Left hindlimb (tissue), 1 donor: ENCODE results near the gene NEU1.
"Not testable (repeated sequence)": the region's sequence is repeated elsewhere in the genome, so short reads cannot be mapped to it uniquely, and the experiment has no call there.

ENCODE experiments used
- DNase-seq: peaks from one replicate; pipeline ENCODE4 v3.0.0-alpha.2; 2018

The NEU1 gene

DNA sequence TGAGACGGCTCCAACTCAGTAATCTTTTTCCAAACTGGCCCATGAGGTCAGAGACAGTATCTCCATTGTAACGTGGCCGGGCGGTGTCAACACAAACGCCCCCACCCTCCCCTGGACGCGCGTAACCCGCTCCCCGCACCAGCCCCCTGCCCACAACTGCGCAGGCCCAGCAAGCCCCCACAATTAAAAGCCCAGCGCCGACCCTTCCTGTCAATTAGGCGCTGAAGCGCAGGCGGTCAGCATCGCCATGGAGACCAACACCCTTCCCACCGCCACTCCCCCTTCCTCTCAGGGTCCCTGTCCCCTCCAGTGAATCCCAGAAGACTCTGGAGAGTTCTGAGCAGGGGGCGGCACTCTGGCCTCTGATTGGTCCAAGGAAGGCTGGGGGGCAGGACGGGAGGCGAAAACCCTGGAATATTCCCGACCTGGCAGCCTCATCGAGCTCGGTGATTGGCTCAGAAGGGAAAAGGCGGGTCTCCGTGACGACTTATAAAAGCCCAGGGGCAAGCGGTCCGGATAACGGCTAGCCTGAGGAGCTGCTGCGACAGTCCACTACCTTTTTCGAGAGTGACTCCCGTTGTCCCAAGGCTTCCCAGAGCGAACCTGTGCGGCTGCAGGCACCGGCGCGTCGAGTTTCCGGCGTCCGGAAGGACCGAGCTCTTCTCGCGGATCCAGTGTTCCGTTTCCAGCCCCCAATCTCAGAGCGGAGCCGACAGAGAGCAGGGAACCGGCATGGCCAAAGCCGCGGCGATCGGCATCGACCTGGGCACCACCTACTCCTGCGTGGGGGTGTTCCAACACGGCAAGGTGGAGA is 47.4 kb downstream of the NEU1 start, which contains the start of the genes HSPA1A and HSPA1L:
TSS of gene HSPA1A (plus strand) at position 519 of the 814 bp plus-strand sequence. CDS start at position 733, 214 bp downstream.
TSS of gene HSPA1L (minus strand) at position 259 of the 814 bp plus-strand sequence. CDS start 3,311 bp downstream, outside the sequence.
- peak; percentile 98 for DNase-seq

DNA sequence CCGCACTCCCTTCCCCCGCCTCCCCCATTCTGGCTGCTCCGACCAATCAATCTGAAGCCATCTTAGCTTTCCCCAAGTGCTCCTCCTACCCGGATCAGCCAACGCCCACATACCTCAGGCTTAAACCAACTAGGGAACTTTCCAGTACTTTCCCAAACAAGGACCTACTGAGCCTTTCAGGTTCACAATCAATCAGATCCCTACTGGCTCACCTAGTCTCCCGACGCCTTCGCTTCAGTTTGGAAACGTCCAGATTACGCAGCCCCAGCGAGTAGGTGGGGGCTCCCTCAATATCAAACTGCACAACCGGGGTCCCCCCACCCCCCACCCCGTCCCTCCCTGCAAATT is 48.0 kb downstream of the NEU1 start:
- peak; percentile 98 for DNase-seq

DNA sequence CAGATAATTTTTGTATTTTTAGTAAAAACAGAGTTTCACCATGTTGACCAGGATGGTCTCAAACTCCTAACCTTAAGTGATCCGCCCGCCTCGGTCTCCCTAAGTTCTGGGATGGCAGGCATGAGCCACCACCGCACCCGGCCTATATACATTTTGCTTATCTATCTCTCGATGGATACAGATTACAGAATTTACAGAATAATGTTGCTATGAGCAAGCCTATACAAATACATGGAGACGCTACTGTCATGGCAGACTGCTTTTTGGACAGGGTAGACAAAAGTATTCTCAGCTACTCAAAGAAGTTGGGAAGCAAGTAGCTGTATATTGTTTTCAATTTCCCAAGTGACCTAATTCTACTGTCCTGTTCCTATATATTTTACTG is 49.2 kb downstream of the NEU1 start:
- peak; percentile 11 for DNase-seq

DNA sequence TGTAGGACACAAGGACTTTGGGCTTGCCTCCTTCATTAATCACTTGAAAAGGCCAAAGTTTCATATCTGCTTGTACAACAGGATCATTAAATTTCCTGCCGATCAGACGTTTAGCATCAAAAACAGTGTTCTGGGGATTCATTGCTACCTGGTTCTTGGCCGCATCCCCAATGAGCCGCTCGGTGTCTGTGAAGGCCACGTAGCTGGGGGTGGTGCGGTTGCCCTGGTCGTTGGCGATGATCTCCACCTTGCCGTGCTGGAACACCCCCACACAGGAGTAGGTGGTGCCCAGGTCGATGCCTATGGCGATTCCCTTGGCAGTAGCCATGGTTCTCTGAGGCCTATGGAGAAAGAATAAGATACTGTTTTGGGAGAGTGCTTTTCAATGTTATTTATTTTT is 51.0 kb downstream of the NEU1 start:
- no peak for DNase-seq

DNA sequence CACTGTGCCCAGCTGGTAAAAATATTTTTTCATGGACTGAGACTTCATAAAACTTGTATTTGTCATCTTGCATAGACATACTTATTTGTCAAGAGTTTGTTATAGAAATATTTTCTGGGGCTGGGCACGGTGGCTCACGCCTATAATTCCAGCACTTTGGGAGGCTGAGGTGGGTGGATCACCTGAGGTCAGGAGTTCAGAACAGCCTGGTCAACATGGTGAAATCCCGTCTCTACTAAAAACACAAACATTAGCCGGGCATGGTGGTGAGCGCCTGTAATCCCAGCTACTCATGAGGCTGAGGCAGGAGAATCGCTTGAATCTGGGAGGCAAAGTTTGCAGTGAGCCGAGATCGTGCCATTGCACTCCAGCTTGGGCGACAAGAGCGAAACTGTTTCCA is 54.0 kb downstream of the NEU1 start:
- not testable (repeated sequence) for DNase-seq
